Activated naive CD4-positive, alpha-beta T cell treated with anti-CD3 and anti-CD28 coated beads, Interleukin-2, amount 10 ng/mL, durations not matched to agents 7 days and 5 days (primary cell): Measurements from ENCODE around the gene SYT3.
"Not testable (repeated sequence)": the region's sequence is repeated elsewhere in the genome, so short reads cannot be mapped to it uniquely, and the experiment has no call there.

ENCODE experiments used
- CTCF ChIA-PET: fragments of 350-600 bp; sonication (Branson Sonifier 250); formaldehyde crosslinking; loops from one replicate; lab custom pipeline; 2021; ENCODE audit warnings: antibody characterized with exemption; lab: Charles Lee
- DNase-seq: peaks from one replicate; pipeline ENCODE4 v3.0.0-alpha.2; 2020
- H3K27ac Mint-ChIP-seq: one replicate; pipeline ENCODE4 v1.8.0; 2021; ENCODE audit warnings: mild to moderate bottlenecking, moderate library complexity, mixed read lengths
- H3K27me3 Mint-ChIP-seq: one replicate; pipeline ENCODE4 v1.8.0; 2021; ENCODE audit warnings: mild to moderate bottlenecking, mixed read lengths
- H3K36me3 Mint-ChIP-seq: one replicate; pipeline ENCODE4 v1.8.0; 2021; ENCODE audit warnings: mixed read lengths
- H3K4me1 Mint-ChIP-seq: one replicate; pipeline ENCODE4 v1.8.0; 2021; ENCODE audit warnings: mixed read lengths
- H3K4me3 Mint-ChIP-seq: one replicate; pipeline ENCODE4 v1.8.0; 2021; ENCODE audit warnings: mild to moderate bottlenecking, moderate library complexity, mixed read lengths
- H3K9me3 Mint-ChIP-seq: one replicate; pipeline ENCODE4 v1.8.0; 2021; ENCODE audit warnings: mixed read lengths

The SYT3 gene

DNA sequence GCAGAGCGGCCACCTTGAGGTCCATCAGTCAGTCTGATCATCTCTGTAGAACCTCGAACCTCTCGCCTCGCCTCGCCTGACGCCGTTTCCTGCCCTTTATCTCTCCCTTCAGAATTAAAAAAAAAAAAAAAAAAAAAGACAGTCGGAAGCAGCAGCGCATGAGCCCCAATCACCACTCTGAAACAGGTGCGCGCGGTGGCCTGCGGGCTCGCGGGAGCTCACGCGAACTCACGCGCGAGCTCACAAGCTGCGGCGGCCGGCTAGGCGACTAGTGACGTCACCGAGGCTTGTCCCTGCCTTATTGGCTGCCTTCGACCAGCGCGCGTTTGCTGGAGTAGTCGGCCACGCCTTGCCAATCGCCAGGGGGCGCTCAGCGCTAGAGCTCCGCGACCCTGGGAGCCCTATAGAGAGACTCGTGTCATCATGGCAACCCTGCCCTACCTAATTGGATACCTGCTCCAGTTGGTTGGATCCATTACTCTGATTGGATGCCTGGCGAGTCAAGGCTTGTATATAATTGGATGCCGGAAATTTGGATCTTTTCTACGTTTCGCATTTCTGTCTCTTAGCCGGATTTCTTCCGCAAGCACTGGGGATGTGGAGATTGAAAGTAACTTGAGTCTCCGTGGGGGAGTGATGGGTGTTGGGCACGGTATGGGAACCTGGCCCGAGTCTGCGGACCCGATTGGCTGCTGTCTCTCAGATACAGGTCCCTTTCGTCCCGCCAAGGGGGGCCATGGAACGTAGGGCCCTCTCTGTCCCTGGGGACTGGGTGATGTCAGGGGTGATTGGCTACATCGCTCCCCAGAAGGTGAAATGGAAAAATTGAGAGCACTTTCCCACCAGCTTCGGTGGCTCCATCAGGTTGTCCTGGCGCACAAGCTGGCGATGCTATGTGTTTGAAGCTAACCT is 31.6 kb downstream of the SYT3 start:
- CTCF ChIA-PET = interaction anchor here (0.7 to 1.4 kb wide), 3 partner anchors 70 to 314 kb away, joined by 3 read pairs; no protein-coding TSS in a partner anchor
- Mint-ChIP-seq H3K9me3 (peaks cover 9% of the 10 kb centered on the region), H3K36me3 (no peaks in the 10 kb centered on the region), H3K27me3 (peaks cover 31% of the 10 kb centered on the region), H3K4me1 (peaks cover 8% of the 10 kb centered on the region), H3K27ac (no peak overlapping the region), H3K4me3 (no peak overlapping the region)
- DNase-seq = peak; percentile 76

DNA sequence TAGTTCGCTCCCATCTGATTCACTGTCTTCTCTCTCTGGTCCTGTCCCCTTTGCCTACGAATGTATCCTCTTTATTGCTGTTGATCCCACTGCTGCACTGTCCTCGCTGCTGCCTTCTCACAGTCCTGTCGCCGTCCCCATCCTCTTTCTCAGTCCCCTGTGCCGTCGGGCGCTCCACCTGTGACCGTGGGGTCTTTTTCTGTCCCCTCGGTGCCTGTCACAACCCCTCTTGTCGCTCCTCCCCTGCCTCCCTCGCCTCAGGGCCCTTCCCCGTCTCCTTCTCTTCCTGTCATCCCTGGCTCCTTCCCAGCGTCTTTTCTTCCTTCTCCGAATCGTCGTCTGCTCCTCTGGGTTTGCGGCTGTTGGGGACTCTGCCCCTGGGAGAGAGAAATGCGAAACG is 32.3 kb downstream of the SYT3 start:
- DNase-seq = no peak
- Mint-ChIP-seq H3K27ac (no peak overlapping the region), H3K36me3 (no peaks in the 10 kb centered on the region), H3K4me3 (no peak overlapping the region), H3K9me3 (peaks cover 9% of the 10 kb centered on the region), H3K27me3 (peaks cover 33% of the 10 kb centered on the region), H3K4me1 (peaks cover 8% of the 10 kb centered on the region)
- CTCF ChIA-PET = interaction anchor here (0.9 to 1.4 kb wide), 2 partner anchors 69 to 315 kb away, joined by 3 read pairs; no protein-coding TSS in a partner anchor

DNA sequence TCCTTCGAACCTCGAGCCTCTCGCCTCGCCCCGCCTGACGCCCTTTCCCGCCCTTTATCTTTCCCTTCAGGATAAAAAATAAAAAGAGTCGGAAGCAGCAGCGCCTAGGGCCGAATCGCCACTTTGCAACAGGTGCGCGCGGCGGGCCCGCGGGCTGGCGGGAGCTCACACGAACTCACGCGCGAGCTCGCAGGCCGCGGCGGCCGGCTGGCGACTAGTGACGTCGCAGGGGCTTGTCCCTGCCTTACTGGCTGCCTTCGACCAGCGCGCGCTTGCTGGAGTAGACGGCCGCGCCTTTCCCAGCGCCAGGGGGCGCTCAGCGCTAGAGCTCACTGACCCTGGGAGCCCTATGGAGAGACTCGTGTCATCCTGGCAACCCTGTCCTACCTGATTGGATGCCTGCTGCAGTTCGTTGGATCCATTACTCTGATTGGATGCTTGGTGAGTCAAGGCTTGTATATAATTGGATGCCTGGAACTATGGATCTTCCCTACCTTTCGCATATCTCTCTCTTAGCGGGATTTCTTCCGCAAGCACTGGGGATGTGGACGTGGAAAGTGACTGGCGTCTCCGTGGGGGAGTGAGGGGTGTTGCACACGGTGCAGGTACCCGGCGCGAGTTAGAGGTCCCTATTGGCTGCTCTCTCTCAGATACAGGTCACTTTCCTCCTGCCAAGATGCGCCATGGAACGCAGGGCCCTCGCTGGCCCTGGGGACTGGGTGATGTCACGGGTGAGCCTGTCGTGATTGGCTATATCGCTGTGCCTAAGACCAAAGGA is 33.4 kb downstream of the SYT3 start:
- not testable (repeated sequence) for H3K9me3 Mint-ChIP-seq

DNA sequence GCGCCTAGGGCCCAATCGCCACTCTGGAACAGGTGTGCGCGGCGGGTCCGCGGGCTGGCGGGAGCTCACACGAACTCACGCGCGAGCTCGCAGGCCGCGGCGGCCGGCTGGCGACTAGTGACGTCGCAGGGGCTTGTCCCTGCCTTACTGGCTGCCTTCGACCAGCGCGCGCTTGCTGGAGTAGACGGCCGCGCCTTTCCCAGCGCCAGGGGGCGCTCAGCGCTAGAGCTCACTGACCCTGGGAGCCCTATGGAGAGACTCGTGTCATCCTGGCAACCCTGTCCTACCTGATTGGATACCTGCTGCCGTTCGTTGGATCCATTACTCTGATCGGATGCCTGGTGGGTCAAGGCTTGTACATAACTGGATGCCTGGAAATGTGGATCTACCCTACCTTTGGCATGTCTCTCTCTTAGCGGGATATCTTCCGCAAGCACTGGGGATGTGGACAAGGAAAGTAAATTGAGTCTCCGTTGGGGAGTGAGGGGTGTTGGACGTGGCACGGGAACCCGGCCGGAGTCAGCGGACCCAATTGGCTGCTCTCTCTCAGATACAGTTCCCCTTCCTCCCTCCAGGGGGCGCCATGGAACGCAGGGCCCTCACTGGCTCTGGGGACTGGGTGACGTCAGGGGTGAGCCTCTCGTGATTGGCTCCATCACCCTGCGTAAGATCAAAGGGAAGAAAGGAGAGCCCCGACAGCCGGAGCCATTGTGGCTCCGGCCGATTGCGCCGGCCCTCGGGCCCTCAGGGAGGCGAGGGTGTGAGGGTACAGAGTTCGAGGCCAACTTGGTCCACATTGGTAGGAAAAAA is 35.2 kb downstream of the SYT3 start:
- H3K4me3 Mint-ChIP-seq, DNase-seq, H3K27ac Mint-ChIP-seq, CTCF ChIA-PET, H3K9me3 Mint-ChIP-seq, H3K36me3 Mint-ChIP-seq, H3K4me1 Mint-ChIP-seq: not testable (repeated sequence)
- H3K27me3 Mint-ChIP-seq = peaks cover 44% of the 10 kb centered on the region

More for the DNA sequence above, 33.4 kb downstream of the SYT3 start:
- H3K4me3 Mint-ChIP-seq, H3K27ac Mint-ChIP-seq, H3K4me1 Mint-ChIP-seq, DNase-seq, H3K36me3 Mint-ChIP-seq: not testable (repeated sequence)
- peaks cover 43% of the 10 kb centered on the region for H3K27me3 Mint-ChIP-seq
- CTCF ChIA-PET = interaction anchor here (1.1 kb wide), 1 partner anchor 315 kb away, joined by 3 read pairs; no protein-coding TSS in a partner anchor

DNA sequence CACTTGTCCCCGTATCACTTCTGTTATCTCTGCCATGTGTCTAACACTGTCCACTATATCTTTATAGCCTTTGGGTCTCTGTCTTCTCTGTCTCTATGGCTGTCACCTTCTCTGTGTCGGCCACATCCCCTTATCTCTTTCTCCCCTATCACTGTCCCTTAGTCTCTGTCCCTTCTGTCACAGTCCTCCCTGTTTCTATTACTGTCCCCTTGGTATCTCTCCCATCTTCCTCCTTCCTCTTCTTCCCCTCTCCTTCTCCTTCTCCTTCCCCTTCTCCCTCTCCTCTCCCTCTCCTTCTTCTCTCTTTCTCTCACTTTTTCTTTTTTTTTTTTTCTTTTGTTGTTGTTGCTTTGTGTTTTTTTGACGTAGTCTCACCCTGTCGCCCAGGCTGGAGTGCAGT is 36.7 kb downstream of the SYT3 start:
- CTCF ChIA-PET = no interaction called here
- peaks cover 5% of the 10 kb centered on the region for H3K4me1 Mint-ChIP-seq
- H3K36me3 Mint-ChIP-seq = no peaks in the 10 kb centered on the region
- DNase-seq = no peak
- no peak overlapping the region for H3K27ac Mint-ChIP-seq
- H3K4me3 Mint-ChIP-seq = no peak overlapping the region
- peaks cover 40% of the 10 kb centered on the region for H3K27me3 Mint-ChIP-seq
- peaks cover 6% of the 10 kb centered on the region for H3K9me3 Mint-ChIP-seq

DNA sequence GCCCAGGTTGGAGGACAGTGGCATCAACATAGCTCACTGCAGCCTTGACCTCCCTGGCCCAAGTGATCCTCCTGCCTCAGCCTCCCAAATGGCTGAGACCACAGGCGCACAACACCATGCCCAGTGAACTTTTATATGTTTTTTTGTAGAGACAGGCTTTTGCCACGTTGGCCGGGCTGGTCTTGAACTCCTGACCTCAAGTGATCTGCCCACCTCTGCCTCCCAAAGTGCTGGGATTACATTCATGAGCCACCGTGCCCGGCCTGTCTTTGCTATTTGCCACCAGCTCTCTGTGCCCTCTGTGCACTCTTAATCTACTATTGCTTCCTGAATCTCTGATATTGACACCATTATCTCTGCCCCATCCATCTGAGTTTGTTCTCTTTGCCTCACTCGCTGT is 37.2 kb downstream of the SYT3 start:
- peaks cover 4% of the 10 kb centered on the region for H3K9me3 Mint-ChIP-seq
- H3K27me3 Mint-ChIP-seq = peaks cover 36% of the 10 kb centered on the region
- no peak overlapping the region for H3K4me3 Mint-ChIP-seq
- peaks cover 3% of the 10 kb centered on the region for H3K4me1 Mint-ChIP-seq
- H3K27ac Mint-ChIP-seq = no peak overlapping the region
- DNase-seq = no peak
- no peaks in the 10 kb centered on the region for H3K36me3 Mint-ChIP-seq
- CTCF ChIA-PET = no interaction called here

DNA sequence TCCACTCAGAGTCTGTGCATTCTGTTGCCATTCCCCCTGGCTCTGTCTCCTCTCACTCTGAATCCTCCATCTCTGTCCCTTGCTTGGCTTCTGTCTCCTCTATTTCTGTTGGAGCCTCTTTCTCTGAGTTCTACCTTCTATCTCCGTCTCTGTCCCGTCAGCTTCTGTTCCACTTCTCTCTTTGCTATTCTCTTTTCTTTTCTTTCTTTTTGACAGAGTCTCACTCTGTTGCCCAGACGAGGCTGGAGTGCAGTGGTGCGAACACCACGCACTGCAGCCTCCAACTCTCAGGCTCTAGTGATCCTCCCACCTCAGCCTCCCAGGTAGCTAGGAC is 37.6 kb downstream of the SYT3 start:
- CTCF ChIA-PET = no interaction called here
- DNase-seq = no peak
- Mint-ChIP-seq H3K9me3 (peaks cover under 1% of the 10 kb centered on the region), H3K4me1 (no peaks in the 10 kb centered on the region), H3K27me3 (peaks cover 31% of the 10 kb centered on the region), H3K27ac (no peak overlapping the region), H3K36me3 (no peaks in the 10 kb centered on the region), H3K4me3 (no peak overlapping the region)

DNA sequence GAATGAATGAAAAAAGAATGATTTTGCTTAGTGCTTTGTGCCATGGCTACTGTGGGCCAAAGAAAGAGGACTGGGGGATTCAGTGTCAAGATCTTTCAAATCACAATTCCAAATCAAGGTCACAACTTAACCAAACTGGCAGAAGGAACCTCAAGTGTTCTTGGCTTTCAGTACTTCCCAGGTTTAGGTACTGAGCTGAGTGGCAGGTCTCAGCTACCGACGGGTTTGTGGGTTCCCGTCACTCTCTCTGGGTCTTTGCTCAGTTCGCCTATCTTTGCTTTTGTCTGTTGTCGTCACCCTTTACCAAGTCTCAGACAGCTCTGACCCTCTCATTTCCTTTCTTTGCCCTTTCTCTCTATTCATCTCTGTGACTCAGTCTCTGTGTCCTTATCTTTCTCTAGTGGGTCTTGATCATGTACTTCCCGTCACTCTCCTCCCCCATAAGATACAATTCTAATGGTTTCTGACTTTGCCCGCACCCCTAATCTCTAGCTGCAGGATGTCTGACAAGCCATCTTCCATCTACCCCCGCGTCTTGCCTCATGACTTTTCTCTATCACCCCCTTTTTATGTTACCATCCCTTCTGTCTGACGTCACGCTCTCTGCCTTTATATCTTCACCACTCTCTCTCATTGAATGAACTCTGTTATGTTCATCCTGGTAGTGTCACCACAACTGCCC is 38.1 kb downstream of the SYT3 start:
- H3K4me3 Mint-ChIP-seq = no peak overlapping the region
- H3K27ac Mint-ChIP-seq = no peak overlapping the region
- H3K4me1 Mint-ChIP-seq = no peaks in the 10 kb centered on the region
- no peaks in the 10 kb centered on the region for H3K36me3 Mint-ChIP-seq
- H3K9me3 Mint-ChIP-seq = no peaks in the 10 kb centered on the region
- no peak for DNase-seq
- H3K27me3 Mint-ChIP-seq = peaks cover 30% of the 10 kb centered on the region
- CTCF ChIA-PET = no interaction called here

DNA sequence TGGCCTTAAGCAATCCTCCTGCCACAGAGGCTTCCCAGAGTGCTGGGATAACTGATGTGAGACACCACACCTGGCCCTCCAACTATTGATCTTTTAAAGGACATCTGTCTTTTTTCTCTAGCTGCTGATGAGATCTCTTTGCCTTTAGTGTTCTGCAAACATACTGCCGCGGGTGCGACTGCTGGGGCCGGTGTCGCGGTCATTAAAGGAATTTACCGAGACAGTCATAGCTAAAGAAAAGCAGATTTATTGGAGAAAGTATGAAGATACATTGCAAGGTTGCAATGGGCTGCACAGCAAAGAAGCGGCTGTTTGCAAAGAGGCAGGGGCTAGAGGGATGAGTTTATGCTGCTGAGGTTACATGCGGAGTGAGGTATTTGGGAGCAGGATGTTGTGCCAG is 40.3 kb downstream of the SYT3 start:
- CTCF ChIA-PET = no interaction called here
- Mint-ChIP-seq H3K9me3 (no peaks in the 10 kb centered on the region), H3K4me3 (no peak overlapping the region), H3K27ac (no peak overlapping the region), H3K27me3 (peaks cover 19% of the 10 kb centered on the region), H3K36me3 (no peaks in the 10 kb centered on the region), H3K4me1 (no peaks in the 10 kb centered on the region)
- no peak for DNase-seq

DNA sequence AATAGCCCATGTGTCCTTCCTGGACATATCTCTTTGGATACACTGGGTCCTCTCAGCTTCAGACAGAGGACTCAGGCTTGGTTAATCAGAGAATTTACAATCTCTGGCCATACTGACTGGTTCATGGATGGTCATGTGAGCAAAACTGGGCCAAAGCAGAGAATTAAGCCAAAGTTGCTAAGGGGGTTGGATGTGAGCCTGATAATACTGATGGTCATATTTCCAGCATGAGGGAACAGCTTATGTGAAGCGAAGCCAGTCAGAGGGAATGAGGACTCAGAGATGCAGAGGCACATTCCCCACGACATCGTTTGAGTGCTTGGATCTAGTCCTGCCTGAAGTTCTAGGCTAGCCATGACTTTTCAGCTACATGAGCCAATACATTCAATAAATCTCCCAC is 49.5 kb downstream of the SYT3 start:
- Mint-ChIP-seq H3K9me3 (no peaks in the 10 kb centered on the region), H3K27ac (no peak overlapping the region), H3K4me1 (no peaks in the 10 kb centered on the region), H3K36me3 (no peaks in the 10 kb centered on the region), H3K27me3 (peaks cover 14% of the 10 kb centered on the region), H3K4me3 (no peak overlapping the region)
- no peak for DNase-seq
- CTCF ChIA-PET = no interaction called here

DNA sequence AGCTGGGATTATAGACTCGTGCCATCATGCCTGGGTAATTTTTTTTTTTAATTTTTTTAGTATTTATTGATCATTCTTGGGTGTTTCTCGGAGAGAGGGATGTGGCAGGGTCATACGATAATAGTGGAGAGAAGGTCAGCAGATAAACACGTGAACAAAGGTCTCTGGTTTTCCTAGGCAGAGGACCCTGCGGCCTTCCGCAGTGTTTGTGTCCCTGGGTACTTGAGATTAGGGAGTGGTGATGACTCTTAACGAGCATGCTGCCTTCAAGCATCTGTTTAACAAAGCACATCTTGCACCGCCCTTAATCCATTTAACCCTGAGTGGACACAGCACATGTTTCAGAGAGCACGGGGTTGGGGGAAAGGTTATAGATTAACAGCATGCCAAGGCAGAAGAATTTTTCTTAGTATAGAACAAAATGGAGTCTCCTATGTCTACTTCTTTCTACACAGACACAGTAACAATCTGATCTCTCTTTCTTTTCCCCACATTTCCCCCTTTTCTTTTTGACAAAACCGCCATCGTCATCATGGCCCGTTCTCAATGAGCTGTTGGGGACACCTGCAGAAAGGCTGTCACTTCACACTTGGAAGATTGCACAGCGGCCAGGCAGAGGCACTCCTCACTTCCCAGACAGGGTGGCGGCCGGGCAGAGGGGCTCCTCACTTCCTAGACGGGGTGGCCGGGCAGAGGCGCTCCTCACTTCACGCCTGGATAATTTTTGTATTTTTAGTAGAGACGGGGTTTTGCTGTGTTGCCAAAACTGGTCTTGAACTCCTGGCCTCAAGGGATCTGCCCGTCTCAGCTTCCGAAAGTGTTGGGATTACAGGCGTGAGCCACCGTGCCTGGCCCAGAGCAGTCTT is 57.7 kb downstream of the SYT3 start:
- CTCF ChIA-PET, H3K27ac Mint-ChIP-seq, H3K4me1 Mint-ChIP-seq, H3K36me3 Mint-ChIP-seq, H3K4me3 Mint-ChIP-seq, DNase-seq, H3K9me3 Mint-ChIP-seq: not testable (repeated sequence)
- H3K27me3 Mint-ChIP-seq = peaks cover 12% of the 10 kb centered on the region

DNA sequence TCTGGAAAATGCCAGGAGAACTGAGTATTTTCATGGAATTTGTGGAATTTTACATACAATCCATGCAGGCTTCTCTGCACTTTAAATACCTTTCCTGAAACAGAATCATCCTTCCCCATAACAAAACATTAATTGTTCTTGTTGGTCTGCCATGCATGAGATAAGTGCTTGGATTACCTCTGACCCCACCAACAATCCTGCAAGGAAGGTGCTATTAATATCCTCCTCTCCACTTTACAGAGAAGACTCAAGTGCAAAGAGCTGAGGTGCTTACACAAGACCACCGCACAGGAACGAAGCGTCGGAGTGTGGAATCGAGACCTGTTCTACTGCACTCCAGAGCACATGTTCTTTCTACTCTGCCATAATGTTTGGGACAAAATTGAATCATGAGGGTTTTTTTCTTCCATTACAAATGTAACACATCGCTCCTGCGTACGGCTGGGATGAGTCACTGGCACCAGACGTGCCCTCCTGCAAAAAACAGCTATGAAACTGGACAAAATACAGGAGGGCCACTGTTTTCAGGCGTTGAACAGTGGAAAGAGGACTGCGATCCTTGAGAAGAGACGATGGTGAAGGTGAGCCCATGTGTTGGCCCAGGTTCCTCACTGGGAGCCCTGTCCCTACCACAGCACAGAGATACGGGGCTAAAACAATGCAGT is 58.6 kb downstream of the SYT3 start:
- CTCF ChIA-PET = no interaction called here
- peaks cover 6% of the 10 kb centered on the region for H3K27me3 Mint-ChIP-seq

More for the DNA sequence above, 58.6 kb downstream of the SYT3 start:
- no peak overlapping the region for H3K4me3 Mint-ChIP-seq
- no peaks in the 10 kb centered on the region for H3K36me3 Mint-ChIP-seq
- DNase-seq = no peak
- H3K4me1 Mint-ChIP-seq = no peaks in the 10 kb centered on the region
- H3K27ac Mint-ChIP-seq = no peak overlapping the region
- H3K9me3 Mint-ChIP-seq = no peaks in the 10 kb centered on the region
